ENCODE measurements around the gene SPAG6.

Gene SPAG6

GRCh38 chr10:22414146-22414545 lies 68.8 kb downstream of the SPAG6 start:
- Histone ChIP-seq H3K9me3 (no peaks in the 10 kb centered on the region), H3K36me3 (no peaks in the 10 kb centered on the region), H3K27me3 (no peaks in the 10 kb centered on the region), H3K4me3 (ENCODE audit: low read depth, low read length) (no peak overlapping the region), H3K4me1 (no peaks in the 10 kb centered on the region)
- DNase-seq = no peak
- TF ChIP-seq, protein P1, sequence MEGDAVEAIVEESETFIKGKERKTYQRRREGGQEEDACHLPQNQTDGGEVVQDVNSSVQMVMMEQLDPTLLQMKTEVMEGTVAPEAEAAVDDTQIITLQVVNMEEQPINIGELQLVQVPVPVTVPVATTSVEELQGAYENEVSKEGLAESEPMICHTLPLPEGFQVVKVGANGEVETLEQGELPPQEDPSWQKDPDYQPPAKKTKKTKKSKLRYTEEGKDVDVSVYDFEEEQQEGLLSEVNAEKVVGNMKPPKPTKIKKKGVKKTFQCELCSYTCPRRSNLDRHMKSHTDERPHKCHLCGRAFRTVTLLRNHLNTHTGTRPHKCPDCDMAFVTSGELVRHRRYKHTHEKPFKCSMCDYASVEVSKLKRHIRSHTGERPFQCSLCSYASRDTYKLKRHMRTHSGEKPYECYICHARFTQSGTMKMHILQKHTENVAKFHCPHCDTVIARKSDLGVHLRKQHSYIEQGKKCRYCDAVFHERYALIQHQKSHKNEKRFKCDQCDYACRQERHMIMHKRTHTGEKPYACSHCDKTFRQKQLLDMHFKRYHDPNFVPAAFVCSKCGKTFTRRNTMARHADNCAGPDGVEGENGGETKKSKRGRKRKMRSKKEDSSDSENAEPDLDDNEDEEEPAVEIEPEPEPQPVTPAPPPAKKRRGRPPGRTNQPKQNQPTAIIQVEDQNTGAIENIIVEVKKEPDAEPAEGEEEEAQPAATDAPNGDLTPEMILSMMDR (IDR thresholded peaks at IDR 0.05; ENCODE audit: low read depth, low read length) = no peak

DNA sequence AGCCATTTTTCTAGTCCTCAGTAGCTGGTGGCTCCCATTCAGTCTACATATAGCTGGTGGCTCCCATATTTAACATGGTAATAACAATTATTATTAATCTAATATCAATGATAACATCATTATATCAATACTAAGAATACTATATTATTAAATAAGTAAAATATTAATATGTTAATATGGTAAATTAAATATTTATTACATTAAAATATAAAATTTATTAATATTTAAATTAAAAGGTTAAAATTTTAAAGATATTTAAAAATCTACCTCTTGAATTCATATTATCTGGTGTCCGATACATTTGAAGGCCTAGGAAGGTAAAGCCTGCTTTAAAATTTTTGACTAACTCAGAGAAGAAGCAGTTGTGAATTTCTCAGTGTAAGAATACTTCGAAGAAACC lies 69.8 kb downstream of the SPAG6 start:
- TF ChIP-seq, protein P1 (IDR thresholded peaks at IDR 0.05; ENCODE audit: low read depth, low read length) = no peak
- Histone ChIP-seq H3K36me3 (no peaks in the 10 kb centered on the region), H3K4me3 (ENCODE audit: low read depth, low read length) (no peak overlapping the region), H3K4me1 (no peaks in the 10 kb centered on the region), H3K27me3 (no peaks in the 10 kb centered on the region), H3K9me3 (no peaks in the 10 kb centered on the region)
- no peak for DNase-seq

DNA sequence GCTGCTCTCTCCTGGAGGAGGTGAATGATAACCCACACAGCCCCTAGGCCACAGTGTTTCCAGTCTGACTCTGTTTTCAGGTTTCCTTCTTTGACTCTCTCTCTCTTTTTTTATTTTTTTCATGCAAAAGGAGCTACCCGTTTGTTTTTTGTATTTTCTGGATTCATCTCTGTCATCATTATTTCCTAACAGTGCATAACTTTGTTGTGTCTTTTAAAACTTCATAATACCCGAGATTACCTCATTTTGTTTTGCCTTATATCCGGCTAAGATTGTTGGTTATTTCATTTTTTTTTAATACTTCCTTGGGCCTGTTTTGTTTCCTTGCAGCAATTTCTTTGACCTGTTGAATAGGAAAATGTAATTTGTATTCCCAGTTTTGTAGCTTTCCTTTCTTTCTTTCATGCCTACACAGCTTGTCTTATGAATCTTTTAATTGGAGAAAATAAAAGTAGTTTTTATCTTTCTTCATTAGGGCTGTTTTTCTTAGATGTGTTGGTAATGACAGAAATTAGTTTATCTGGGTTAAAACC lies 72.5 kb downstream of the SPAG6 start:
- H3K27me3 ChIP-seq = no peaks in the 10 kb centered on the region
- H3K4me3 ChIP-seq (ENCODE audit: low read depth, low read length) = no peak overlapping the region
- H3K9me3 ChIP-seq = no peaks in the 10 kb centered on the region
- no peaks in the 10 kb centered on the region for H3K4me1 ChIP-seq
- H3K36me3 ChIP-seq = no peaks in the 10 kb centered on the region
- DNase-seq = no peak
- TF ChIP-seq, protein P1 (IDR thresholded peaks at IDR 0.05; ENCODE audit: low read depth, low read length) = no peak

DNA sequence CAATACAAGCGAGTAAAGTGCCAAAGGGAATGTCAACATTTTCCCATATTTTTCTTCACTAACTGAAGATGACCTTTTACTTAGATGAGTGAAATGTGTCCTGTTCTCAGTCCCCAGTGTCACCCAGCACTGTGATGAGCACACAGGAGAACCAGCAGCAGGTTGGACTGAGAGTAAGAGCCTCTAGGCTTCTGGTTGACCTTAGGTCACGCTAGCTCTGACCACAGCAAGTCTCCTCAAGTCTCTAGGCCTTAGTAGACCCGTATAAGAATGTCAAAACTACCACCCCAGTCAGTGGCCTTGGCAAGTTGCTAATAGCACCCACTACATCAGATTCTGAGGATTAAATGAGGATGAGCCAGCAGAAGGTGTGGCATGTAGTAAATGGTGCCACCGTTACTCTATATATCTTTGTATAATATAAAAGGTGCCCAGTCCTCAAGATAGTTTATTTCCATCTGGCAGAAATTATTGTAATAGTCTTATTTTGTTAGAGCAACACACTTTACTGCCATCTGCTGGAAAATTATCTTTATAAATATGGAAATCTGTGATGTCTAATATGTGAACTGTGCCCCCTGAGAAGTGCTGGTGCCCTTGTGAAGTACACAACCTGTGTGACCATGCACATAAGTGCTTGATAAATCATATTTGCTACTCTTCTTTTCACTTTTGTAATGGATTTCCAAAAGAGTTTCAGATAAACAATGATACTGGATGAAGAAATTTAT lies 75.7 kb downstream of the SPAG6 start:
- H3K4me3 ChIP-seq (ENCODE audit: low read depth, low read length) = no peak overlapping the region
- H3K4me1 ChIP-seq = no peaks in the 10 kb centered on the region

GRCh38 chr10:22426653-22427052 lies 81.4 kb downstream of the SPAG6 start:
- H3K36me3 ChIP-seq = no peaks in the 10 kb centered on the region
- no peak overlapping the region for H3K4me3 ChIP-seq (ENCODE audit: low read depth, low read length)
- DNase-seq = no peak
- peaks cover 11% of the 10 kb centered on the region for H3K4me1 ChIP-seq
- TF ChIP-seq, protein P1 (IDR thresholded peaks at IDR 0.05; ENCODE audit: low read depth, low read length) = no peak
- H3K27me3 ChIP-seq = no peaks in the 10 kb centered on the region
- H3K9me3 ChIP-seq = no peaks in the 10 kb centered on the region

More for the DNA sequence above, 75.7 kb downstream of the SPAG6 start:
- no peaks in the 10 kb centered on the region for H3K27me3 ChIP-seq
- no peaks in the 10 kb centered on the region for H3K9me3 ChIP-seq
- TF ChIP-seq, protein P1 (IDR thresholded peaks at IDR 0.05; ENCODE audit: low read depth, low read length) = peak; percentile 27
- no peaks in the 10 kb centered on the region for H3K36me3 ChIP-seq
- no peak for DNase-seq

DNA sequence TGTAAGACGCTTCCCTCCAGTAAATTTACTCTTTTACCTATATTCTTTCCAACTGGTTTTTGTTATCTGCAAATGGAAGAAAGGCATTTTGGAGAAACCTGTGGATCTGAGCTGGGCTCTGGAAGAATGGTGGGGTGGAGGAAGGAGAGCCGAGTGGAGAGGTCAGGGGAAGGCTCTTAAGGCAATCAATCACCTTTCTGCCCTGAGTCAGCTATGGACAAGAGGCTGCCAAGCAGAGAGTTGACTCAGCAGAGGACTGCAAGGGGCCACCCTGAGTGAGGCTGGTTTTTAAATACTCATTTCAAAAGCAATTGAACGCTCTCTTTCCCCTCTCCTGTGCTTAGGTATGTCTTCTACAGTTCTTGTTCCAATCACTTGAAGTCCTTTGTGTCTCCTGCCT lies 81.8 kb downstream of the SPAG6 start:
- peaks cover 11% of the 10 kb centered on the region for H3K4me1 ChIP-seq
- DNase-seq = no peak

More for the DNA sequence above, 81.8 kb downstream of the SPAG6 start:
- no peak overlapping the region for H3K4me3 ChIP-seq (ENCODE audit: low read depth, low read length)
- no peaks in the 10 kb centered on the region for H3K9me3 ChIP-seq
- no peaks in the 10 kb centered on the region for H3K36me3 ChIP-seq
- H3K27me3 ChIP-seq = no peaks in the 10 kb centered on the region
- TF ChIP-seq, protein P1 (IDR thresholded peaks at IDR 0.05; ENCODE audit: low read depth, low read length) = no peak
